Stimulated activated CD4-positive, alpha-beta T cell treated with anti-CD3 and anti-CD28 coated beads, Interleukin-2, amount 100 ng/mL, for 4 hours (primary cell): ENCODE measurements around the gene RASA4B.

Experiments used
- DNase-seq: peaks from one replicate; pipeline ENCODE4 v3.0.0-alpha.2; 2020; ENCODE audit warnings: low read depth

Gene RASA4B

GRCh38 chr7:102454468-102454867 is 63.1 kb downstream of the RASA4B start:
- DNase-seq = no peak

- DNase-seq = no peak
These were observed 64.3 kb downstream of the RASA4B start for GRCh38 chr7:102453319-102453718.

GRCh38 chr7:102452451-102452850 is 65.1 kb downstream of the RASA4B start:
- no peak for DNase-seq

- no peak for DNase-seq
These were observed 66.1 kb downstream of the RASA4B start for GRCh38 chr7:102451371-102452054.

- DNase-seq = peak; percentile 44
These were observed 67.3 kb downstream of the RASA4B start for GRCh38 chr7:102450242-102450641.

- DNase-seq = no peak
These were observed 68.4 kb downstream of the RASA4B start for GRCh38 chr7:102449136-102449535.

- no peak for DNase-seq
These were observed 70.3 kb downstream of the RASA4B start for GRCh38 chr7:102447311-102447710.

GRCh38 chr7:102446387-102447156 is 71.0 kb downstream of the RASA4B start:
- DNase-seq = no peak

- DNase-seq = no peak
These were observed 71.9 kb downstream of the RASA4B start for GRCh38 chr7:102445674-102446071.

- DNase-seq = no peak
These were observed 72.5 kb downstream of the RASA4B start for GRCh38 chr7:102444961-102445673.

- DNase-seq = no peak
These were observed 77.4 kb downstream of the RASA4B start for GRCh38 chr7:102439963-102440795.

GRCh38 chr7:102436118-102436517 is 81.5 kb downstream of the RASA4B start:
- no peak for DNase-seq

- no peak for DNase-seq
These were observed 83.5 kb downstream of the RASA4B start for GRCh38 chr7:102434039-102434486.

GRCh38 chr7:102433219-102434038 is 84.1 kb downstream of the RASA4B start, which contains the start of gene ORAI2:
TSS of gene ORAI2 (plus strand) at chr7:102433575. CDS start at chr7:102438957, 5,382 bp downstream.
- peak; percentile 84 for DNase-seq
